ENCODE measurements around the gene TMEM150B. TPM values are rescaled to one million over a fixed set of nuclear protein-coding genes. Genes with fewer than 3 reads are reported as not detected.

TMEM150B gene
- polyA plus RNA-seq, 1 of the 3 experiments (the other 2 are of a cell fraction): not detected

DNA sequence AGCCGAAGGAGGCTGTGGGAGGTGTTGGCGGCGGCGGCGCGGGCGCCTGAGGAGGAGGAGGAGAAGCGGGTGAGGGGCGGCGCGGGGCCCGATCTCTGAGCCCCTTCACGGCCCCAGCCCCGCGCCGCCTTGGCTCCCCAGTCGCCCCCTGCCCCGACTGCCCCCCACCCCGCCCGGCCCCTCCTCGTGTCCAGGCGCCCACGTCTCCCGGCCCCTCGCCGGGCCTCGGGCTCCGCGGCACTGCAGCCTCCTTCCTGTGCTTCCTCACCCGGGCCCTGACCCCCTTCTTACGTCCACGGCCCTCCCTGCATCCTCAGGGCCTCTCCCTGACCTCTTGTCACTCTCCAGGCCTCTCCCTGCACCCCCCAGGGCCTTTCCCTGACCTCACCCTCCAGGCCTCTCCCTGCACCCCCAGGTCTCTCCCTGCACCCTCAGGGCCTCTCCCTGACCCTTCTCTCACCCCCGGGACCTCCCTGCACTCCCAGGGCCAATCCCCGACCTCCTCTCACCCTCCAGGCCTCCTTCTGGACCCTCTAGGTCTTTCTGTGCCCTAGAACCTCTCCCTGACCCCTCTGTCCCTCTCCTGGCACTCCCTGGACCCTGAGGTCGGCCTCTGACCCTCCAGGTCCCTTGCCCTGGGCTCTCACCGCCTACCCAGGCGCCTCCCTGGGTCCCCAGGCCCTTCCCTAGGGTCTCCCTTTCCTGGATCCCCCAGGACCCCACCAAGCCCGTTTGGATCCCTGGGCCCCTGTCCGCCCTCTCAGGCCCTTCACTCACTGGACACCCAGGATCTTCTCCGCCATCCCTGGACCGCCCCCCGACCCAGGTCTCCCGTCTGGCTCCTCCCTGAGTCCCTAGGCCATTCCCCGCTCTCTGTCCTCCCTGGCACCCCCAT is 15.0 kb upstream of the TMEM150B start:
- 6% methylated on average over 24 of the region's 44 CpGs for WGBS (ENCODE audit: low lambda C conversion rate)
- Histone ChIP-seq H2AFZ (ENCODE audit: low read depth) (no peak overlapping the region), H3K9me3 (no peaks in the 10 kb centered on the region), H3F3A (replicated peaks; ENCODE audit: insufficient read depth) (no peaks in the 10 kb centered on the region), H3K79me2 (ENCODE audit: insufficient read depth) (peaks cover 9% of the 10 kb centered on the region; the same call in 1 of the 2 replicates), H3K4me1 (ENCODE audit: control insufficient read depth in 1 of 2, insufficient read depth in 2 of 2, low read depth in 1 of 2, low read length in 1 of 2) (peaks cover 0 to 37% of the 10 kb centered on the region in 2 experiments; a peak in 2 of 4 replicates), H4K20me1 (ENCODE audit: insufficient read depth) (no peaks in the 10 kb centered on the region), H3K9me2 (no peaks in the 10 kb centered on the region), H3K27ac (ENCODE audit: low read depth in 2 of 2, low read length in 1 of 2) (peak overlapping the region; percentile 56 to 87; a peak in 3 of 4 replicates), H3K36me3 (replicated peaks in 1 of 2; ENCODE audit: control insufficient read depth in 1 of 2, insufficient read depth in 2 of 2, low read length in 1 of 2) (peaks cover 0 to 4% of the 10 kb centered on the region in 2 experiments), H3K9ac (peak overlapping the region; percentile 85), H3K4me3 (ENCODE audit: low read depth in 2 of 2, low read length in 1 of 2) (peak overlapping the region; percentile 73 to 75), H3K4me2 (peak overlapping the region; percentile 100), H3K27me3 (ENCODE audit: insufficient read depth) (no peaks in the 10 kb centered on the region)
- ChIA-PET POLR2A (interaction anchor here (0.6 to 2.0 kb wide), 12 partner anchors 10 to 314 kb away, joined by 3 to 21 read pairs (median 3); partner anchors contain the start of genes PPP6R1, TMEM238 and UBE2S), CTCF (interaction anchor here (0.6 to 2.4 kb wide), 7 partner anchors 12 to 60 kb away, joined by 3 to 11 read pairs (median 4); partner anchors contain the start of genes HSPBP1 and TMEM238)
- peak; percentile 63 for DNase-seq
- no peak for TF ChIP-seq TCF12 (IDR thresholded peaks at IDR 0.05)
- TF ChIP-seq POLR2AphosphoS5 (IDR thresholded peaks at IDR 0.05; ENCODE audit: low read depth, low read length): peak; percentile 67
- no peak for TF ChIP-seq TAF1 (IDR thresholded peaks at IDR 0.05; ENCODE audit: borderline replicate concordance, low read depth, low read length)
- TF ChIP-seq RAD21 (IDR thresholded peaks at IDR 0.05; ENCODE audit: low read length): no peak
- no peak for TF ChIP-seq NFIC (IDR thresholded peaks at IDR 0.05; ENCODE audit: borderline replicate concordance)

DNA sequence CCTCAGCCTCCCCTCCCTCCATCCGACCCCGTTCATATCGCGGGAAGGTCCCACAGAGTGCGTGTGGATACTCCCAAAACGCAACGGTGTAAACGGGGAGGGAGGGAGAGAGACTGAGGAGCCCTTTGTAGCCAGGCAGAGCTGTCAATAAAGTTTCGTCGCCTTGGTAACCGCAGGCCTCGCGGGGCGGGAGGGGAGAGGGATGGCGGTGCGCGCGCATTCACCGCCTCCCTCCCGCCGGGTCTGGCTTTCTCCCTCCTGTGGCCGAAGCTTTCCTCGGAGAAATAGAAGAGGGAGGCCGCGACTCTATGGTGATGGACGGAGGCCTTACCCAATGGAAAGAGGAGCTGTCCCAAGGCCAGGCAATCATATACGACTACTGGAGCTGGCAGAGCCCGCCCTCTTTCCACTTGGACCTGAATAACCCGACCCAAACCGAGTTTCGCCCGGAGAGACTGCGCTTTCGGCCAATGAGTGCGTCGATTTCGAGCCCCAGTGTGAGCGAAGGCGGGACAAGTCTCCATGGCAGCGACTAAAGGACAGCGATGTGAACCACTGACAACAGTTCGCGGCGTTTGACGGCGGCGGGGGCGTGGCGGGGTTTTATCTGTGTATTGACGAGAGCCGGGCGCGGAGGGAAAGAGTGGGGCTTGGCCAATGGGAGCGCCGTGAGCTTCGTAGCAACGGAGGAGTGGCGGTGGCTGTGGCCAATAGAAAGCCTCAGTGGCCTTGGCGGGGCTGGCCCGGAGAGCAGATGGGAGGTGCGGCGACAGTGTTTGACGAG is 14.2 kb upstream of the TMEM150B start, which contains the start of gene KMT5C:
KMT5C (plus strand) TSS at position 772 of the 784 bp plus-strand sequence. CDS start 2,061 bp downstream, outside the sequence.
- peak within 1 kb of the TSS; percentile 97 to 98 for H3K27ac ChIP-seq (ENCODE audit: low read depth in 2 of 2, low read length in 1 of 2)
- H4K20me1 ChIP-seq (ENCODE audit: insufficient read depth): no peaks in the 10 kb centered on the region
- peak within 1 kb of the TSS; percentile 75 for H3K4me3 ChIP-seq (ENCODE audit: low read depth in 2 of 2, low read length in 1 of 2)
- peaks cover 0 to 29% of the 10 kb centered on the region in 2 experiments; a peak in 2 of 4 replicates for H3K4me1 ChIP-seq (ENCODE audit: control insufficient read depth in 1 of 2, insufficient read depth in 2 of 2, low read depth in 1 of 2, low read length in 1 of 2)
- peaks cover 9% of the 10 kb centered on the region; the same call in 1 of the 2 replicates for H3K79me2 ChIP-seq (ENCODE audit: insufficient read depth)
- H3K9ac ChIP-seq: peak within 1 kb of the TSS; percentile 99
- H3K36me3 ChIP-seq (replicated peaks in 1 of 2; ENCODE audit: control insufficient read depth in 1 of 2, insufficient read depth in 2 of 2, low read length in 1 of 2): peaks cover 0 to 4% of the 10 kb centered on the region in 2 experiments
- ChIA-PET POLR2A (interaction anchor here (0.6 to 2.0 kb wide), 15 partner anchors 14 to 1227 kb away, joined by 3 to 21 read pairs (median 4); partner anchors contain the start of genes PPP6R1, TMEM238, TMEM86B and UBE2S), CTCF (interaction anchor here (0.8 to 2.4 kb wide), 9 partner anchors 11 to 59 kb away, joined by 3 to 11 read pairs (median 4); partner anchors contain the start of gene HSPBP1)
- peak; percentile 97 for DNase-seq
- H3F3A ChIP-seq (replicated peaks; ENCODE audit: insufficient read depth): no peaks in the 10 kb centered on the region
- peak within 1 kb of the TSS; percentile 90; the same call in 1 of the 2 replicates for H2AFZ ChIP-seq (ENCODE audit: low read depth)
- H3K9me3 ChIP-seq: no peaks in the 10 kb centered on the region
- 0% methylated on average over 48 of the region's 63 CpGs for WGBS (ENCODE audit: low lambda C conversion rate)
- H3K9me2 ChIP-seq: no peaks in the 10 kb centered on the region
- no peaks in the 10 kb centered on the region for H3K27me3 ChIP-seq (ENCODE audit: insufficient read depth)
- peak within 1 kb of the TSS; percentile 100 for H3K4me2 ChIP-seq
- TF ChIP-seq POLR2AphosphoS5 (IDR thresholded peaks at IDR 0.05; ENCODE audit: low read depth, low read length): peak; percentile 55; the same call in 1 of the 2 replicates
- no peak for TF ChIP-seq FOXM1 (IDR thresholded peaks at IDR 0.05; ENCODE audit: low read depth)
- TF ChIP-seq, protein P1, sequence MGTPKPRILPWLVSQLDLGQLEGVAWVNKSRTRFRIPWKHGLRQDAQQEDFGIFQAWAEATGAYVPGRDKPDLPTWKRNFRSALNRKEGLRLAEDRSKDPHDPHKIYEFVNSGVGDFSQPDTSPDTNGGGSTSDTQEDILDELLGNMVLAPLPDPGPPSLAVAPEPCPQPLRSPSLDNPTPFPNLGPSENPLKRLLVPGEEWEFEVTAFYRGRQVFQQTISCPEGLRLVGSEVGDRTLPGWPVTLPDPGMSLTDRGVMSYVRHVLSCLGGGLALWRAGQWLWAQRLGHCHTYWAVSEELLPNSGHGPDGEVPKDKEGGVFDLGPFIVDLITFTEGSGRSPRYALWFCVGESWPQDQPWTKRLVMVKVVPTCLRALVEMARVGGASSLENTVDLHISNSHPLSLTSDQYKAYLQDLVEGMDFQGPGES (IDR thresholded peaks at IDR 0.05; ENCODE audit: low read depth, low read length): peak; percentile 84
- no peak for TF ChIP-seq RXRA (IDR thresholded peaks at IDR 0.05; ENCODE audit: borderline replicate concordance, low read depth)
- peak; percentile 65; the same call in 1 of the 2 replicates for TF ChIP-seq SIN3A (IDR thresholded peaks at IDR 0.05; ENCODE audit: borderline replicate concordance, low read depth, low read length)
- TF ChIP-seq, protein P2, sequence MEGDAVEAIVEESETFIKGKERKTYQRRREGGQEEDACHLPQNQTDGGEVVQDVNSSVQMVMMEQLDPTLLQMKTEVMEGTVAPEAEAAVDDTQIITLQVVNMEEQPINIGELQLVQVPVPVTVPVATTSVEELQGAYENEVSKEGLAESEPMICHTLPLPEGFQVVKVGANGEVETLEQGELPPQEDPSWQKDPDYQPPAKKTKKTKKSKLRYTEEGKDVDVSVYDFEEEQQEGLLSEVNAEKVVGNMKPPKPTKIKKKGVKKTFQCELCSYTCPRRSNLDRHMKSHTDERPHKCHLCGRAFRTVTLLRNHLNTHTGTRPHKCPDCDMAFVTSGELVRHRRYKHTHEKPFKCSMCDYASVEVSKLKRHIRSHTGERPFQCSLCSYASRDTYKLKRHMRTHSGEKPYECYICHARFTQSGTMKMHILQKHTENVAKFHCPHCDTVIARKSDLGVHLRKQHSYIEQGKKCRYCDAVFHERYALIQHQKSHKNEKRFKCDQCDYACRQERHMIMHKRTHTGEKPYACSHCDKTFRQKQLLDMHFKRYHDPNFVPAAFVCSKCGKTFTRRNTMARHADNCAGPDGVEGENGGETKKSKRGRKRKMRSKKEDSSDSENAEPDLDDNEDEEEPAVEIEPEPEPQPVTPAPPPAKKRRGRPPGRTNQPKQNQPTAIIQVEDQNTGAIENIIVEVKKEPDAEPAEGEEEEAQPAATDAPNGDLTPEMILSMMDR (IDR thresholded peaks at IDR 0.05): peak; percentile 33; the same call in 1 of the 2 replicates
- TF ChIP-seq SMC3 (IDR thresholded peaks at IDR 0.05; ENCODE audit: low read depth, low read length): no peak
- TF ChIP-seq EZH2phosphoT487 (IDR thresholded peaks at IDR 0.05; ENCODE audit: borderline replicate concordance, low read depth): no peak
- peak in 1 of 2 experiments; percentile 37; a peak in 1 of 4 replicates for TF ChIP-seq EP300 (IDR thresholded peaks at IDR 0.05; ENCODE audit: borderline replicate concordance in 1 of 2, low read depth in 1 of 2, low read length in 1 of 2)
- TF ChIP-seq, protein P3, sequence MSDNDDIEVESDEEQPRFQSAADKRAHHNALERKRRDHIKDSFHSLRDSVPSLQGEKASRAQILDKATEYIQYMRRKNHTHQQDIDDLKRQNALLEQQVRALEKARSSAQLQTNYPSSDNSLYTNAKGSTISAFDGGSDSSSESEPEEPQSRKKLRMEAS (IDR thresholded peaks at IDR 0.05; ENCODE audit: low read depth): peak; percentile 7; the same call in 1 of the 2 replicates
- TF ChIP-seq GABPA (IDR thresholded peaks at IDR 0.05; ENCODE audit: low read depth): peak; percentile 45
- TF ChIP-seq RFX5 (IDR thresholded peaks at IDR 0.05; ENCODE audit: low read length): peak; percentile 92
- peak; percentile 78 for TF ChIP-seq GATA2 (CRISPR knock-in tag; IDR thresholded peaks at IDR 0.05)
- peak; percentile 8; the same call in 1 of the 2 replicates for TF ChIP-seq RAD21 (IDR thresholded peaks at IDR 0.05; ENCODE audit: low read length)
- TF ChIP-seq, protein P4, sequence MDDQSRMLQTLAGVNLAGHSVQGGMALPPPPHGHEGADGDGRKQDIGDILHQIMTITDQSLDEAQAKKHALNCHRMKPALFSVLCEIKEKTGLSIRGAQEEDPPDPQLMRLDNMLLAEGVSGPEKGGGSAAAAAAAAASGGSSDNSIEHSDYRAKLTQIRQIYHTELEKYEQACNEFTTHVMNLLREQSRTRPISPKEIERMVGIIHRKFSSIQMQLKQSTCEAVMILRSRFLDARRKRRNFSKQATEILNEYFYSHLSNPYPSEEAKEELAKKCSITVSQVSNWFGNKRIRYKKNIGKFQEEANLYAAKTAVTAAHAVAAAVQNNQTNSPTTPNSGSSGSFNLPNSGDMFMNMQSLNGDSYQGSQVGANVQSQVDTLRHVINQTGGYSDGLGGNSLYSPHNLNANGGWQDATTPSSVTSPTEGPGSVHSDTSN (IDR thresholded peaks at IDR 0.05): peak; percentile 98
- TF ChIP-seq FOXJ3 (CRISPR knock-in tag; IDR thresholded peaks at IDR 0.05): peak; percentile 5; the same call in 1 of the 2 replicates
